HEK293T (cell line): ENCODE results near the gene SLC43A3.

Experiments used
- ARNT ChIP-seq: fragments of 450-650 bp; IDR thresholded peaks from 2 replicates; pipeline ENCODE4 v1.6.1; 2017; ENCODE audit warnings: mild to moderate bottlenecking
- BHLHE40 ChIP-seq: fragments of 450-650 bp; IDR thresholded peaks from 2 replicates; pipeline ENCODE4 v1.6.1; 2016; ENCODE audit warnings: mild to moderate bottlenecking, moderate library complexity, borderline replicate concordance
- ELF4 ChIP-seq: fragments of 450-650 bp; IDR thresholded peaks from 2 replicates; pipeline ENCODE4 v1.6.1; 2017; ENCODE audit warnings: antibody characterized with exemption
- FOXA1 ChIP-seq: fragments of 450-650 bp; IDR thresholded peaks from 2 replicates; pipeline ENCODE4 v1.6.1; 2016; ENCODE audit warnings: mild to moderate bottlenecking
- FOXK2 ChIP-seq: fragments of 450-650 bp; IDR thresholded peaks from 2 replicates; pipeline ENCODE4 v1.6.1; 2016; ENCODE audit warnings: mild to moderate bottlenecking
- FOXM1 ChIP-seq: fragments of 450-650 bp; IDR thresholded peaks from 2 replicates; pipeline ENCODE4 v1.6.1; 2017; ENCODE audit warnings: mild to moderate bottlenecking, borderline replicate concordance
- LEF1 ChIP-seq: fragments of 450-650 bp; IDR thresholded peaks from 2 replicates; pipeline ENCODE4 v1.6.1; 2017; ENCODE audit warnings: mild to moderate bottlenecking, borderline replicate concordance
- NFRKB ChIP-seq: fragments of 450-650 bp; IDR thresholded peaks from 2 replicates; pipeline ENCODE4 v1.6.1; 2016; ENCODE audit warnings: mild to moderate bottlenecking, moderate library complexity
- PKNOX1 ChIP-seq: fragments of 450-650 bp; IDR thresholded peaks from 2 replicates; pipeline ENCODE4 v1.6.1; 2016
- SP1 ChIP-seq: fragments of 450-650 bp; IDR thresholded peaks from 2 replicates; pipeline ENCODE4 v1.6.1; 2017
- SUZ12 ChIP-seq: fragments of 450-650 bp; IDR thresholded peaks from 2 replicates; pipeline ENCODE4 v1.6.1; 2016; ENCODE audit warnings: mild to moderate bottlenecking
- TARDBP ChIP-seq: fragments of 450-650 bp; IDR thresholded peaks from 2 replicates; pipeline ENCODE4 v1.6.1; 2016

GRCh38 chr11:57375490-57375889 is 51.4 kb downstream of the SLC43A3 start:
- TF ChIP-seq FOXA1: no peak
- no peak for TF ChIP-seq ELF4
- no peak for TF ChIP-seq BHLHE40
- no peak for TF ChIP-seq ARNT
- no peak for TF ChIP-seq FOXM1
- no peak for TF ChIP-seq FOXK2
- TF ChIP-seq NFRKB: no peak
- TF ChIP-seq SP1: no peak
- TF ChIP-seq SUZ12: no peak
- no peak for TF ChIP-seq TARDBP
- TF ChIP-seq LEF1: no peak
- TF ChIP-seq PKNOX1: no peak
